NCI-H187 (cell line): ENCODE measurements around the gene SHISA8.
"Not testable (repeated sequence)": the region's sequence is repeated elsewhere in the genome, so short reads cannot be mapped to it uniquely, and the experiment has no call there.

Experiments used
- DNase-seq, 2 experiments: peaks; one replicate each; lab custom pipeline; 2025; lab: John Stamatoyannopoulos, UW

Gene SHISA8

GRCh38 chr22:41915035-41915785, at the start of gene SHISA8:
Gene SHISA8 (minus strand): TSS chr22:41915074. CDS start chr22:41914667, 407 bp downstream.
- no peak for DNase-seq

- no peak for DNase-seq
Measured at GRCh38 chr22:41964112-41964491, 49.2 kb upstream of the SHISA8 start.

- DNase-seq: no peak
Measured at GRCh38 chr22:41963453-41964111, 48.7 kb upstream of the SHISA8 start.

GRCh38 chr22:41957941-41958556, 43.2 kb upstream of the SHISA8 start:
- DNase-seq: no peak

GRCh38 chr22:41952713-41953112, 37.8 kb upstream of the SHISA8 start:
- DNase-seq: no peak

- DNase-seq: no peak
Measured at GRCh38 chr22:41951898-41952474, 37.1 kb upstream of the SHISA8 start, which contains the start of gene SMIM45. Gene SMIM45 (plus strand): TSS chr22:41952150.

GRCh38 chr22:41949297-41949965, 34.6 kb upstream of the SHISA8 start:
- no peak for DNase-seq

- DNase-seq: not testable (repeated sequence)
Measured at GRCh38 chr22:41948928-41949296, 34.0 kb upstream of the SHISA8 start.

- no peak for DNase-seq
Measured at GRCh38 chr22:41948142-41948541, 33.3 kb upstream of the SHISA8 start.

GRCh38 chr22:41947424-41948080, 32.7 kb upstream of the SHISA8 start:
- DNase-seq: no peak

GRCh38 chr22:41946629-41947423, 32.0 kb upstream of the SHISA8 start, which contains the start of gene CENPM:
Gene CENPM (minus strand): TSS chr22:41947152. CDS start chr22:41947076, 76 bp downstream.
- DNase-seq: peak; percentile 73 to 88

GRCh38 chr22:41943661-41944209, 28.9 kb upstream of the SHISA8 start:
- no peak for DNase-seq

- DNase-seq: no peak
Measured at GRCh38 chr22:41940832-41941765, 26.2 kb upstream of the SHISA8 start.

- DNase-seq: no peak
Measured at GRCh38 chr22:41939981-41940831, 25.3 kb upstream of the SHISA8 start.

GRCh38 chr22:41936894-41937169, 22.0 kb upstream of the SHISA8 start:
- DNase-seq: no peak

- DNase-seq: no peak
Measured at GRCh38 chr22:41935509-41935908, 20.6 kb upstream of the SHISA8 start.

GRCh38 chr22:41935015-41935351, 20.1 kb upstream of the SHISA8 start:
- no peak for DNase-seq

GRCh38 chr22:41934284-41935014, 19.6 kb upstream of the SHISA8 start:
- DNase-seq: no peak
